ENCODE measurements around the gene TBL1X.
A peak's percentile ranks its signal among the peaks of the same experiment; 100 is the strongest.
"Not testable (repeated sequence)": the region's sequence is repeated elsewhere in the genome, so short reads cannot be mapped to it uniquely, and the experiment has no call there.

TBL1X gene

GRCh38 chrX:9536156-9536555, 71.3 kb downstream of the TBL1X start:
- not testable (repeated sequence) for DNase-seq (ENCODE audit: low spot score)

- DNase-seq (ENCODE audit: low spot score), result no peak
Observed at GRCh38 chrX:9537781-9538180, 72.9 kb downstream of the TBL1X start.

GRCh38 chrX:9538544-9539045, 73.7 kb downstream of the TBL1X start:
- no peak for DNase-seq (ENCODE audit: low spot score)

- no peak for DNase-seq (ENCODE audit: low spot score)
Observed at GRCh38 chrX:9539605-9540387, 74.9 kb downstream of the TBL1X start.

- DNase-seq (ENCODE audit: low spot score), result no peak
Observed at GRCh38 chrX:9542106-9542760, 77.4 kb downstream of the TBL1X start.

- no peak for DNase-seq (ENCODE audit: low spot score)
Observed at GRCh38 chrX:9542761-9543111, 77.9 kb downstream of the TBL1X start.

GRCh38 chrX:9555354-9555753, 90.5 kb downstream of the TBL1X start:
- DNase-seq (ENCODE audit: low spot score), result peak; percentile 14

GRCh38 chrX:9557091-9557490, 92.2 kb downstream of the TBL1X start:
- no peak for DNase-seq (ENCODE audit: low spot score)

- DNase-seq (ENCODE audit: low spot score), result no peak
Observed at GRCh38 chrX:9557521-9557920, 92.7 kb downstream of the TBL1X start.

GRCh38 chrX:9558615-9559014, 93.8 kb downstream of the TBL1X start:
- no peak for DNase-seq (ENCODE audit: low spot score)

GRCh38 chrX:9560219-9560618, 95.4 kb downstream of the TBL1X start:
- no peak for DNase-seq (ENCODE audit: low spot score)

GRCh38 chrX:9561199-9561598, 96.3 kb downstream of the TBL1X start:
- DNase-seq (ENCODE audit: low spot score), result no peak

- DNase-seq (ENCODE audit: low spot score), result no peak
Observed at GRCh38 chrX:9562851-9563250, 98.0 kb downstream of the TBL1X start.

- DNase-seq (ENCODE audit: low spot score), result no peak
Observed at GRCh38 chrX:9566150-9566621, 101.3 kb downstream of the TBL1X start.

- no peak for DNase-seq (ENCODE audit: low spot score)
Observed at GRCh38 chrX:9569876-9570301, 105.0 kb downstream of the TBL1X start.

- DNase-seq (ENCODE audit: low spot score), result no peak
Observed at GRCh38 chrX:9573282-9574106, 108.6 kb downstream of the TBL1X start.

- no peak for DNase-seq (ENCODE audit: low spot score)
Observed at GRCh38 chrX:9576059-9576458, 111.2 kb downstream of the TBL1X start.

- DNase-seq (ENCODE audit: low spot score), result no peak
Observed at GRCh38 chrX:9577555-9577954, 112.7 kb downstream of the TBL1X start.

GRCh38 chrX:9578083-9578779, 113.4 kb downstream of the TBL1X start:
- no peak for DNase-seq (ENCODE audit: low spot score)

GRCh38 chrX:9581771-9582385, 117.0 kb downstream of the TBL1X start:
- DNase-seq (ENCODE audit: low spot score), result no peak

GRCh38 chrX:9582956-9583355, 118.1 kb downstream of the TBL1X start:
- DNase-seq (ENCODE audit: low spot score), result no peak
